ENCODE results near the gene CCNB2.

CCNB2 gene

GRCh38 chr15:59169251-59169708 lies 64.3 kb downstream of the CCNB2 start:
- DNase-seq: no peak

GRCh38 chr15:59170295-59171066 lies 65.5 kb downstream of the CCNB2 start:
- DNase-seq: no peak

DNA sequence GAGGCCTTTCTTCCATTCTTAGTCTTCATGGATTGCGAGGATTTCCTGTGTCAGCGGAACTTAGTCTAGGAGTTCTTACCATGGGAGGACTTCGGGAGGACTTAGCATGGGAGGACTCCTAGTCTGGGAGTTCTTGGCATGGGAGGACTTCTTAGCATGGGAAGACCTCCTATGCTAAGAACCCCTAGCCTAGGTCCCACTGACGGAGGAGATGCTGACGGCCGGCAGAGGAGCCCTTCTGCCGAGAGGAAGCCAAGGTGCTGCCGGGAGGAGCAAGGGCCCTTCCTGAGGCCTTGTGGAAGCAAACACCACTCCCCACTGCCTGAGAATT lies 66.1 kb downstream of the CCNB2 start:
- no peak for DNase-seq

GRCh38 chr15:59172289-59172901 lies 67.4 kb downstream of the CCNB2 start:
- DNase-seq: no peak

DNA sequence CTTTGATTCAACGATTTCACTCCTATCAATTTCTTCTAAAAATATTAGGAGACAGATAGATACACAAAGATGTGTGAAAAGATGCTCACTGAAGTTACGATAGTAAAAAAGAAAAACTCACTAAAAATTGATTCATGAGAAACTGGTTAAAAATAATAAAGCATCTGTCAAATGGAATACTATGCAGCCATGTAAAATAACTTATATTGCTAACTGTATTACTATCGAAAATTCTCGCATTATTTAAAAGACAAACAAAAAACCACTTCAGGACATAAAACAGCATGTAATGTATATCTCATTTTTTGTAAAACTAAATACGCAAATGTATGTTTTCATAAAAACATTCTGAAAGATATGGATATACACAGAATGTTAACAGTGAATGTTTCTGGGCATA lies 68.2 kb downstream of the CCNB2 start:
- no peak for DNase-seq

GRCh38 chr15:59174151-59174834 lies 69.3 kb downstream of the CCNB2 start:
- no peak for DNase-seq

Measured in CD4-positive, alpha-beta T cell treated with Interleukin-15 for 1 hour (primary cell).